CD4-positive, alpha-beta memory T cell (primary cell): Measurements from ENCODE around the gene MADD. TPM values are rescaled to one million over a fixed set of nuclear protein-coding genes. Genes with fewer than 3 reads are reported as not detected.

Experiments used
- CTCF ChIA-PET: fragments of 350-600 bp; sonication (Branson Sonifier 250); formaldehyde crosslinking; loops from one replicate; lab custom pipeline; 2021; ENCODE audit warnings: inconsistent platforms; ENCODE audit not compliant: partially characterized antibody; lab: Charles Lee
- POLR2A ChIA-PET: fragments of 350-600 bp; sonication (Branson Sonifier 250); formaldehyde crosslinking; loops from one replicate; lab custom pipeline; 2021; ENCODE audit not compliant: partially characterized antibody; lab: Charles Lee
- DNase-seq, 5 donors: peaks; one replicate each; pipeline versions ENCODE4 v3.0.0 to v3.0.0-alpha.2; 2020 to 2022; ENCODE audit warnings: mixed read lengths in 1 of 5
- H3K27ac ChIP-seq: one replicate; pipeline ENCODE4 v1.7.0; 2013; ENCODE audit warnings: low read depth, low read length
- H3K27me3 ChIP-seq: 2 replicates; pipeline ENCODE4 v1.7.0; 2013; ENCODE audit warnings: mild to moderate bottlenecking, low read length, moderate library complexity; ENCODE audit not compliant: insufficient read depth
- H3K36me3 ChIP-seq: 2 replicates; pipeline ENCODE4 v1.7.0; 2013; ENCODE audit warnings: mild to moderate bottlenecking, low read length, moderate library complexity; ENCODE audit not compliant: insufficient read depth
- H3K4me1 ChIP-seq: 2 replicates; pipeline ENCODE4 v1.7.0; 2013; ENCODE audit warnings: mild to moderate bottlenecking, low read length, moderate library complexity; ENCODE audit not compliant: insufficient read depth
- H3K4me3 ChIP-seq, 2 donors: one replicate each; pipeline ENCODE4 v1.7.0; 2013; ENCODE audit warnings: low read length in 2 of 2, mild to moderate bottlenecking in 1 of 2
- H3K9me3 ChIP-seq, 2 donors: one replicate each; pipeline ENCODE4 v1.7.0; 2013; ENCODE audit warnings: low read length in 2 of 2, control low read depth in 1 of 2; ENCODE audit not compliant: control insufficient read depth in 1 of 2
- H3K27ac Mint-ChIP-seq, 7 donors: one replicate each; pipeline ENCODE4 v1.8.0; 2020 to 2021; ENCODE audit warnings: mixed read lengths in 7 of 7, mild to moderate bottlenecking in 6 of 7, inconsistent platforms in 3 of 7, moderate library complexity in 3 of 7
- H3K27me3 Mint-ChIP-seq, 2 donors: one replicate each; pipeline ENCODE4 v1.8.0; 2020 to 2021; ENCODE audit warnings: mixed read lengths in 2 of 2
- H3K36me3 Mint-ChIP-seq, 2 donors: one replicate each; pipeline ENCODE4 v1.8.0; 2020 to 2021; ENCODE audit warnings: mixed read lengths in 2 of 2, inconsistent platforms in 1 of 2, mild to moderate bottlenecking in 1 of 2
- H3K4me1 Mint-ChIP-seq, 4 donors: one replicate each; pipeline ENCODE4 v1.8.0; 2020 to 2021; ENCODE audit warnings: mixed read lengths in 4 of 4, mild to moderate bottlenecking in 1 of 4
- H3K4me3 Mint-ChIP-seq, 8 donors: one replicate each; pipeline ENCODE4 v1.8.0; 2020 to 2021; ENCODE audit warnings: mixed read lengths in 8 of 8, mild to moderate bottlenecking in 7 of 8, moderate library complexity in 6 of 8, inconsistent platforms in 3 of 8
- H3K9me3 Mint-ChIP-seq, 8 donors: one replicate each; pipeline ENCODE4 v1.8.0; 2020 to 2021; ENCODE audit warnings: mixed read lengths in 8 of 8, mild to moderate bottlenecking in 5 of 8, inconsistent platforms in 3 of 8, moderate library complexity in 1 of 8
- intact Hi-C: fragments of 100-400 bp; cut with micrococcal nuclease; formaldehyde crosslinking; loops from one replicate; pipeline ENCODE4 v1.15.1; 2023
- polyA plus RNA-seq, 2 donors: library from polyadenylated mRNA; unstranded; fragments of 300-500 nt; fragmentation: Illumina TruSeq; gene quantifications; one replicate each; pipeline ENCODE4 v1.2.3, GENCODE V29; 2021
- total RNA-seq, 2 experiments: library from RNA; stranded (reverse); gene quantifications; one replicate each; pipeline ENCODE4 v1.2.3, GENCODE V29; 2021

The MADD gene
- total and polyA plus RNA-seq, 4 experiments from 2014 or later: 19.3 to 119 (median 75.3) TPM

DNA sequence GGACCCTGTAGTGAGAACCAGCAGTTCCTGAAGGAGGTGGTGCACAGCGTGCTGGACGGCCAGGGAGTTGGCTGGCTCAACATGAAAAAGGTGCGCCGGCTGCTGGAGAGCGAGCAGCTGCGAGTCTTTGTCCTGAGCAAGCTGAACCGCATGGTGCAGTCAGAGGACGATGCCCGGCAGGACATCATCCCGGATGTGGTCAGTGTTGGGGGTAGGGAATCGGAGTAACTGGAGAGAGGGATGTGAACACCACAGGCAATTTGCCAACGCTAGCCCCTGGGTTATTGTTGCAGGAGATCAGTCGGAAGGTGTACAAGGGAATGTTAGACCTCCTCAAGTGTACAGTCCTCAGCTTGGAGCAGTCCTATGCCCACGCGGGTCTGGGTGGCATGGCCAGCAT lies 19.9 kb downstream of the MADD start:
- no peaks in the 10 kb centered on the region for H3K27me3 Mint-ChIP-seq
- intact Hi-C loops: no loop called here

DNA sequence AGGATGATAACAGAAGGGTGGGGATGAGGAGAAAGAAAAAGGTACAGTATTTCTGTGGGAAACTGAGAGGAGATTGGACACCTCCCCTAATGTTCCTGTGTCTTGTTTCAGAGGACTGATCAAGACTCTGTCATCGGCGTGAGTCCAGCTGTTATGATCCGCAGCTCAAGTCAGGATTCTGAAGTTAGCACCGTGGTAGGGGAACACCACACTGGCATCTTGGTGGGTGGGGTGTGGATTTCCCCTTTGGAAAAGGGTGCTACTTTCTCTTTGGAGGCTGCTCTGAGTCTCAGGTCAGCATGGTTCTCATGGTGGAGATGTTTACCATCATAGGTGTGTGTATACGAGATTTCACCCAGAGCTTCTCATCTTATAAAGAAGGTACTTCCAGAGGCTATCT lies 25.5 kb downstream of the MADD start:
- Histone ChIP-seq H3K27ac (no peak overlapping the region), H3K27me3 (no peaks in the 10 kb centered on the region), H3K4me1 (no peaks in the 10 kb centered on the region), H3K4me3 (no peak overlapping the region), H3K36me3 (peaks cover 75% of the 10 kb centered on the region), H3K9me3 (no peaks in the 10 kb centered on the region)
- Mint-ChIP-seq H3K4me1 (no peaks in the 10 kb centered on the region), H3K36me3 (peaks cover 69 to 84% of the 10 kb centered on the region in 2 donors), H3K27ac (peak overlapping the region in 2 of 7 donors; percentile 32 to 37), H3K4me3 (no peak overlapping the region), H3K27me3 (no peaks in the 10 kb centered on the region), H3K9me3 (no peaks in the 10 kb centered on the region)
- CTCF ChIA-PET: interaction anchor here (1.1 to 1.4 kb wide), 4 partner anchors 12 to 132 kb away, joined by 3 to 4 read pairs (median 3); no protein-coding TSS in a partner anchor
- no peak for DNase-seq
- intact Hi-C loops: no loop called here
- POLR2A ChIA-PET: no interaction called here

More for the DNA sequence above, 19.9 kb downstream of the MADD start:
- Mint-ChIP-seq H3K27ac (peak overlapping the region in 3 of 7 donors; percentile 35 to 57 (median 43)), H3K9me3 (no peaks in the 10 kb centered on the region), H3K4me3 (no peak overlapping the region), H3K4me1 (no peaks in the 10 kb centered on the region), H3K36me3 (peaks cover 65 to 85% of the 10 kb centered on the region in 2 donors)
- H3K27me3 ChIP-seq: no peaks in the 10 kb centered on the region
- POLR2A ChIA-PET: interaction anchor here (1.6 kb wide), 1 partner anchor 19 kb away, joined by 6 read pairs; no protein-coding TSS in a partner anchor
- H3K27ac ChIP-seq: no peak overlapping the region
- H3K4me3 ChIP-seq: no peak overlapping the region
- H3K36me3 ChIP-seq: peaks cover 81% of the 10 kb centered on the region
- no peak for DNase-seq
- H3K4me1 ChIP-seq: no peaks in the 10 kb centered on the region
- no peaks in the 10 kb centered on the region for H3K9me3 ChIP-seq
- CTCF ChIA-PET: no interaction called here

DNA sequence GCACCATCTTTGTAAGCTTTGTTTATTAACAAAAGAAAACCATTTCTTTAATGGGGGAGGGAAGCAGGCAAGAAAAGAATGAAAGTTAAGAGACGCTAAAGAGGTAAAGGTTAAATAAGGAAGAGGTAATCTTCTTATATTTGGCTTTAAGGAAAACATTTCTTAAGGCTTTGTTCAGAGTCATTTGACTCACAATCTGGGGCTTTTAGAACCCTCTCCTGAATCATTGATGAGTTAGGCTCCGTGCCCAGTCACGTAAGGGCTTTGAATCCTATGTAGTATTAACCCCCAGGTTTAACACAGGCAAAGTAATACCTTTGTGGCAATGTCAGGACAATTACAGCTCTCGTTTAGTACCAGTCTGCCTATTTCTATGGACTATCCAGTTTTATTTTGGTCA lies 26.1 kb downstream of the MADD start:
- Histone ChIP-seq H3K4me3 (no peak overlapping the region), H3K36me3 (peaks cover 68% of the 10 kb centered on the region), H3K4me1 (no peaks in the 10 kb centered on the region), H3K27me3 (no peaks in the 10 kb centered on the region), H3K9me3 (no peaks in the 10 kb centered on the region), H3K27ac (no peak overlapping the region)
- H3K36me3 Mint-ChIP-seq: peaks cover 67 to 83% of the 10 kb centered on the region in 2 donors
- CTCF ChIA-PET: interaction anchor here (1.2 to 1.4 kb wide), 4 partner anchors 11 to 133 kb away, joined by 3 read pairs; no protein-coding TSS in a partner anchor
- H3K27me3 Mint-ChIP-seq: no peaks in the 10 kb centered on the region
- DNase-seq: no peak
- peak overlapping the region in 4 of 7 donors; percentile 37 to 78 (median 40) for H3K27ac Mint-ChIP-seq
- H3K4me1 Mint-ChIP-seq: no peaks in the 10 kb centered on the region
- intact Hi-C loops: no loop called here
- POLR2A ChIA-PET: no interaction called here
- no peaks in the 10 kb centered on the region for H3K9me3 Mint-ChIP-seq
- no peak overlapping the region for H3K4me3 Mint-ChIP-seq

DNA sequence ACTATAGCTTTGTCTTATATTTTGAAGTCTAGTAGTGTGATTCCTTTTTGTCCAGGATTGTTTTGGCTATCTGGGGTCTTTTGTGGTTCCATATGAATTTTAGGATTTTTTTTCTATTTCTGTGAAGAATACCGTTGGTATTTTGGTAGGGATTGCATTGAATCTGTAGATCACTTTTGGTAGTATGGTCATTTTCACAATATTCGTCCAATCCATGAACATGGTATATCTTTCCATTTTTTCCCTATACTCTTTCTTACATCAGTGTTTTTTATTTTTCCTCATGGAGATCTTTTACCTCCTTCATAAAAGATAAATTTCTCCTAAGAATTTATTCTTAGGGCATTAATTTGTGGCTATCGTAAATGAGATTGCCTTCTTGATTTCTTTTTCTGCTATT lies 29.1 kb downstream of the MADD start:
- no peaks in the 10 kb centered on the region for H3K27me3 Mint-ChIP-seq
- Histone ChIP-seq H3K36me3 (peaks cover 54% of the 10 kb centered on the region), H3K4me1 (no peaks in the 10 kb centered on the region), H3K27ac (no peak overlapping the region), H3K4me3 (no peak overlapping the region), H3K9me3 (no peaks in the 10 kb centered on the region), H3K27me3 (no peaks in the 10 kb centered on the region)
- no peak overlapping the region for H3K4me3 Mint-ChIP-seq
- peaks cover 79% of the 10 kb centered on the region in 2 donors for H3K36me3 Mint-ChIP-seq
- peaks cover 0 to 14% (median 9%) of the 10 kb centered on the region in 8 donors for H3K9me3 Mint-ChIP-seq
- peak overlapping the region in 1 of 7 donors; percentile 4 for H3K27ac Mint-ChIP-seq
- peaks cover 0 to 5% (median 4%) of the 10 kb centered on the region in 4 donors for H3K4me1 Mint-ChIP-seq
- CTCF ChIA-PET: no interaction called here
- POLR2A ChIA-PET: no interaction called here
- DNase-seq: no peak
- intact Hi-C loops: no loop called here

DNA sequence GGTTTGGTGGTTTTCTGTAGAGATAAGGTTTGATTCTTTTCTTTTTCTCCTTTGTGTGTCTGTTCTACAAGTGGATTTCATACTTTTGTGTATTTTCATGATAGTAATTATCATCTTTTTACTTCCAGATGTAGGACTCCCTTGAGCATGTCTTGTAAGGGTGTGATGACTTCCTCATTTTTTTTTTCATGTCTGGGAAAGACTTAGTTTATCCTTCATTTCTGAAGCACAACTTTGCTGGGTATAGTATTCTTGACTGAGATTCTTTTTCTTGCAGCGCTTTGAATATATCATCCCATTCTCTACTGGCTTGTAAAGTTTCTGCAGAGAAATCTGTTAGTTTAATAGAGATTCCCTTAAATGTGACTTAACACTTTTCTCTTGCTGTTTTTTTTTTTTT lies 32.9 kb downstream of the MADD start:
- no peak overlapping the region for H3K27ac ChIP-seq
- intact Hi-C loops: no loop called here
- POLR2A ChIA-PET: no interaction called here
- CTCF ChIA-PET: no interaction called here
- Mint-ChIP-seq H3K27ac (peak overlapping the region in 3 of 7 donors; percentile 8 to 55 (median 27)), H3K4me1 (peaks cover 2 to 5% (median 4%) of the 10 kb centered on the region in 4 donors), H3K9me3 (peaks cover 0 to 14% (median 10%) of the 10 kb centered on the region in 8 donors), H3K4me3 (no peak overlapping the region), H3K27me3 (no peaks in the 10 kb centered on the region), H3K36me3 (peaks cover 65 to 87% of the 10 kb centered on the region in 2 donors)
- no peak overlapping the region for H3K4me3 ChIP-seq
- no peaks in the 10 kb centered on the region for H3K9me3 ChIP-seq
- H3K4me1 ChIP-seq: no peaks in the 10 kb centered on the region
- peaks cover 60% of the 10 kb centered on the region for H3K36me3 ChIP-seq
- no peaks in the 10 kb centered on the region for H3K27me3 ChIP-seq
- DNase-seq: no peak

DNA sequence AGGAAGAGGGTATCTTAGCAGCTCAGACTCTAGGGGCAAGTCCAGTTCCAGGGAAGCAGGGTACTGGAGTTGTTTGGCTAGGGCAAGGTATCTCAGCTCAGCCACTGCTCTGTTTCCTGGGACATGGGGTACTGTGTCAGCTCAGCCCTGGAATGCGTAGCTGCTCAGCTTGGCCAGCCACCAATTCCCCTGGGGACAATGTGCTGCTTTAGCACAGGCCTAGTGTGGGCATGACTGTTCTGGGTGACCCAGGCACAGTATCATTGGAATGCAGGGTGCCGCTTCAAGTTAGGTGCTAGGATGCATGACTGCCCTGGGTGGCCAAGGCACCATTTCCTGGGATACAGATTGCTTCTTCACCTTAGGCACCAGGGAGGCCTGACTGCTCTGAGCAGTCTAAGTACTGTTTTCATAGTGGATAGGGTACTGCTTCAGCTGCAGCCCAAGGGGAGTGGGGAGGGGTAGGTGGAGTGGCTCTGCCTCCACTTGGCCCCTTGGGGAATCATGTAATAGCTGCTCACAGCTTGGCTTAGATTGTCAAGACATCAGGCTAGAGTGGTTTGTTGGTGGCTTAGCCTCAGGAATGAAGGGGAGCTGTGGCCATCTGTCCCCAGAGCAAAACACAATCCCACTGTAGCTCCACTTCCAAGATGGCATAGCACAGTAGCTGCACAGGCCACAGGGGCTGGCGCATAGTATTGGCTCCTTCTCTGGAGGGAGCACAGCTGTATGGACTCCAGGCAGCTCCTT lies 36.0 kb downstream of the MADD start:
- H3K9me3 ChIP-seq: no peaks in the 10 kb centered on the region
- POLR2A ChIA-PET: no interaction called here
- CTCF ChIA-PET: interaction anchor here (0.6 to 1.1 kb wide), 3 partner anchors 106 to 380 kb away, joined by 3 to 4 read pairs (median 3); no protein-coding TSS in a partner anchor
- H3K9me3 Mint-ChIP-seq: peaks cover 0 to 14% (median 10%) of the 10 kb centered on the region in 8 donors
- H3K27ac ChIP-seq: no peak overlapping the region
- H3K36me3 Mint-ChIP-seq: peaks cover 57 to 82% of the 10 kb centered on the region in 2 donors
- peaks cover 67% of the 10 kb centered on the region for H3K36me3 ChIP-seq
- no peak overlapping the region for H3K4me3 ChIP-seq
- DNase-seq: no peak
- intact Hi-C loops: no loop called here
- no peaks in the 10 kb centered on the region for H3K27me3 ChIP-seq
- peaks cover 2 to 5% (median 4%) of the 10 kb centered on the region in 4 donors for H3K4me1 Mint-ChIP-seq
- H3K4me3 Mint-ChIP-seq: no peak overlapping the region
- no peaks in the 10 kb centered on the region for H3K4me1 ChIP-seq
- H3K27ac Mint-ChIP-seq: peak overlapping the region in 4 of 7 donors; percentile 7 to 27 (median 14)
- H3K27me3 Mint-ChIP-seq: no peaks in the 10 kb centered on the region

DNA sequence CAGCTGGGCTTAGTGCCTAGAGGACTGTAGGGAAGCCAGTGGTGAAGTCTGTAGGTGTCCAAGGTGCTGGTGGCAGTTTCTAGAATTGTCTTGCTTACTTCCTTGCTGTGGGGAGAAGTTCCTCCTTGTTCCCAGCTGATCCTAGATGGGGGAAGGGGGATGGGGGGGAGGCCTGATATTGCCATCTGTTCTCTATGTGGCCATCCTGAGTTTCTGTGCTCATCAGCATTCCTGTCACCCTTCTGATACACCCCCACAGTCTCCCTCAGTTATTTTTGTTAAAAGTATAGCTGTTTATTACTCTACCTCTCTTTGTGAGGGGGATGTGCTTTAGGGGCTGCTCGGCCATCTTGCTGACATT lies 36.5 kb downstream of the MADD start:
- ChIA-PET POLR2A (no interaction called here), CTCF (interaction anchor here (0.8 to 1.0 kb wide), 2 partner anchors 67 to 148 kb away, joined by 3 to 5 read pairs; no protein-coding TSS in a partner anchor)
- Mint-ChIP-seq H3K36me3 (peaks cover 58 to 84% of the 10 kb centered on the region in 2 donors), H3K9me3 (peaks cover 0 to 14% (median 10%) of the 10 kb centered on the region in 8 donors), H3K4me1 (peaks cover under 1 to 4% (median 2%) of the 10 kb centered on the region in 4 donors), H3K27me3 (no peaks in the 10 kb centered on the region), H3K4me3 (no peak overlapping the region), H3K27ac (peak overlapping the region in 4 of 7 donors; percentile 7 to 27 (median 14))
- Histone ChIP-seq H3K36me3 (peaks cover 73% of the 10 kb centered on the region), H3K9me3 (no peaks in the 10 kb centered on the region), H3K27ac (no peak overlapping the region), H3K4me3 (no peak overlapping the region), H3K4me1 (no peaks in the 10 kb centered on the region), H3K27me3 (no peaks in the 10 kb centered on the region)
- no peak for DNase-seq
- intact Hi-C loops: no loop called here
